NCI-H524 treated with DMSO at 0.1 percent for 48 hours (cell line): ENCODE measurements around the gene KRTAP20-3.

Experiments
- DNase-seq: peaks from one replicate; lab custom pipeline; 2025; lab: John Stamatoyannopoulos, UW

The KRTAP20-3 gene

DNA sequence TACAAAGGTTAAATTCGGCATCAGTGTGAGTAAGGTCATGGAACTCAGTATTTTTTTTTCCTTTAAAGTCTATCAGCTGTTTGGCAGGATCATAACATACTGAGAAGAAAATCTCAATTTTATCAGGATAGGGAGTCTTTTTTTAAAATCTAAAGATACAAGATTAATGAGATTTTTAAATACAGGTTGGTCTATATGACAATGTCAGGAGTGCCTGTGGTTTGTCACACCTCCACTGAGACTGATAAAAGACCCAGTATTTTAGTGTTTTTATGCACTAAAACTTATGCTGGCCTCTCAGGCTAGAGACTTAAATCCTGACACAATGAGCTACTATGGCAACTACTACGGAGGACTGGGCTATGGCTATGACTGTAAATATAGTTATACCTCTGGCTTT is at the start of gene KRTAP20-3:
KRTAP20-3 (plus strand) TSS at position 301 of the 400 bp plus-strand sequence.
- DNase-seq = no peak

DNA sequence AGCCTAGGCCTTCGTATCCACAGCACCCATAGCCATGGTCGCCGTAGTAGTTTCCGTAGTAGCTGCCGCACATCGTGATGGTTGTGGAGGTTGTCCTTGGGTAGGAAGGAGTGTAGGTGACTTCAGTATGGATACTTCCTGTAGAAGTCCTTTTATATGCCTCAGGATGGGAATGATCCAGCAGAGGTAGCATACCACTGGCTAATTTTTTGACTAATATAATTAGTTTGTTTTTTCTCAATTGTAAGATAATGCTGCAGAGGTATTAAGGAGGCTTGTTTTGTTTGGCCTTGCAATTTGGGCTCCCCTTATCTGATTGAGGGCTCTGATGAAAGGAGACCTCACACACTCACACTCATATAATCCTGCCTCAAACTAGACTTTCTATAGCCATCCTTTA is 43.9 kb upstream of the KRTAP20-3 start, which contains the start of gene KRTAP6-2:
KRTAP6-2 (minus strand) TSS at position 101 of the 400 bp plus-strand sequence; CDS start at position 73, 28 bp downstream.
- DNase-seq = no peak

GRCh38 chr21:30600787-30601186 is 41.9 kb upstream of the KRTAP20-3 start, which contains the start of gene KRTAP22-1:
KRTAP22-1 (plus strand) TSS chr21:30601087.
- DNase-seq = no peak

DNA sequence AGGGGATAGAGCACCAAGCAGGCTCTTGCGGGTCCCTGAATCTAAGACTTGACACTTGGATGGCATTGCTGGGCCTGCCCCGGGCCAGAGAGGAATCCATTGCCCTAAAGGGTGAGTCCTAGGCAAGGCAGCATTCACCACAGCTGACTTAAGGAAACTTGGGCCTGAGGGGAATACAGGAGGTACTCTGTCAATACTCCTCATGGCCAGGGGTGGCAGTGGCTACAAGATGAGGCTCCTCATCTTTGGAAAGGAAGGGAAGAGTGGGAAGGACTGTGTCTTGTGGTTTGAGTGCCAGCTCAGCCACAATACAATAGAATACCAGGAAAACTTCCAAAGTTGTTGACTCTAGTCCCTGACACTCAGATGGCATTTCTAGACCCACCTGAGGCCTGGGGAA is 36.7 kb upstream of the KRTAP20-3 start:
- no peak for DNase-seq

DNA sequence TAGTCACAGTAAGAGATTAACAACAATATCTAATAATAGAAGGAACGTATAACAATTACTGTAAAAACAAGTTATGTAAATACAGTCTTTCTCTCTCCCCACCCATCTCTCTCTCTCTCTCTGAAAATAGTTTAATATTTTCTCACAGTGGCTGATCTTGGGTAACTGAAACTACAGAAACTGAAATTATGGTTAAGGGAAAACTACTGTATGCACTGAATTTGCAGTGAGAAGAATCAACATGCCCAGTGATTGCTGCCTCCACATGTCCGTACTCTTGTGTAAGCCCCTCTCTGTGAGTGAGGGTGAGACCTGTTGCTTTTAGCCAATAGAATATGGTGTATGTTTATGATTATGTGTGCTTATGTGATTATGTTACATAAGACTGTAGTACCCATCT is 30.5 kb upstream of the KRTAP20-3 start:
- no peak for DNase-seq

GRCh38 chr21:30613836-30614235 is 28.8 kb upstream of the KRTAP20-3 start, which contains the start of gene KRTAP6-1:
KRTAP6-1 (minus strand) TSS chr21:30613930; CDS start chr21:30613904, 26 bp downstream.
- no peak for DNase-seq

DNA sequence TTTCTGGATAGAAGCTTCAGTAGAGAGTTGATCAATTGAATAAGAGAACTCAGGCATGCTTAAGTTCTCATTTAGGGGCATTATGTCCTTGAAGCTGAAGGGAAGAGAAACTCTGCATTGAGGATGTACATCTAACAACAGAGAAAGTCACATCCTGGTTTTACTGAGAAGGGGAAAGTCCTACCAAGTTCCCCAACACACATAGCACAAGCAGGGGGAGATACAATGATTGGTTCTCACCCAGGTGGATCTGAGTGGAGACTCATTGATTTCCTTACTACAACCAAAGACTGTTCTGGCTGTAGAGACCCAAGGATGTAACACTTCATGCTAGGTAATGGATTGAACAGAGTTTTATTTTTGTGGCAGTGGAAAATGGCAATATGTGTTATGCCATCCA is 27.5 kb upstream of the KRTAP20-3 start:
- DNase-seq = no peak

- no peak for DNase-seq
These were observed 26.5 kb upstream of the KRTAP20-3 start, which contains the start of gene KRTAP20-1 for GRCh38 chr21:30616125-30616524. KRTAP20-1 (plus strand) TSS chr21:30616425; CDS start chr21:30616455, 30 bp downstream.

DNA sequence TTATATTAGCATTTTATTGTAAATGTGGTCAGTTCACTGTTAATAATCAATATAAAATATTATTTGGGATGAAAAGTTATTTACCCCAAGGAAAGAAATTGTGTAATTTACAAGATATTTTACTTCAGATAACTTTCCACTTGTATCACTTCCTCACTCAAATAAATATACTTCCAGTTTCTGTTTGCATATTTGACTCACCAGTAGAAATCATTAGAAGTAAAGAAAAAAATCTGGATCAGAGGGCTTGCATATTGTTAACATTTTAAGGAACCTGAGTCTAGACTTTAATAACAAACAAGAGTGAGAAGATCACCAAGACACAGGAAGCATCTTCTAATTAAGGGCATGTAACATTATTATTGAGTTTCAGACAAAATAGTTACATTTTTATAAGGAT is 22.6 kb upstream of the KRTAP20-3 start:
- no peak for DNase-seq

- DNase-seq = no peak
These were observed 22.1 kb upstream of the KRTAP20-3 start, which contains the start of gene KRTAP20-4 for GRCh38 chr21:30620522-30620921. KRTAP20-4 (plus strand) TSS chr21:30620627.

GRCh38 chr21:30623362-30623761 is 19.3 kb upstream of the KRTAP20-3 start:
- no peak for DNase-seq

DNA sequence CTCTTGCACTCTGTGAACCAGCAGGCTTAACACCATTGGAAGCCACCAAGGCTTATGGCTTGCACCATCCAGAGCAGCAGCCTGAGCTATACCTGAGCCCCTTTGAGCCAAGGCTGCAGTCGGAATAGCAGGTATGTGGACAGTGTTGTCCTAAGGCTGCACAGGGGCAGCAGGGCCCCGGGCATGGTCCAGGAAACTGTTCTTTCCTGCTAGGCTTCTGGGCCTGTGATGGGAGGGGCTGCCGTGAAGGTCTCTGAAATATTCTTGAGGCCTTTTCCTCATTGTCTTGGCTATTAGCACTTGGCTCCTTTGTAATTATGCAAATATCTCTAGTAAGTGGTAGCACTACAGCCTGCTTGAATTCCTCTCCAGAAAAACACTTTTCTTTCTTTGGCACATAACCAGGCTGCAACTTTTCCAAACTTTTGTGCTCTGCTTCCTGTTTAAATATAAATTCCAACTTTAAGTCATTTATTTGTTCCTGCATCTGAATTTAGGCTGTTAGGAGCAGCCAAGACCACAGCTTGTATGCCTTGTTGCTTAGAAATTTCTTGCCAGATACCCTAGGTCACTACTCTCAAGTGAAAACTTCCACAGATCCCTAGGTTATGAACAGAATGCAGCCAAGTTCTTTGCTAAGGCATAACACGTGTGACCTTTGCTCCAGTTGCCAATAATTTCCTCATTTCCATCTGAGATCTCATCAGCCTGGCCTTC is 17.1 kb upstream of the KRTAP20-3 start:
- no peak for DNase-seq

DNA sequence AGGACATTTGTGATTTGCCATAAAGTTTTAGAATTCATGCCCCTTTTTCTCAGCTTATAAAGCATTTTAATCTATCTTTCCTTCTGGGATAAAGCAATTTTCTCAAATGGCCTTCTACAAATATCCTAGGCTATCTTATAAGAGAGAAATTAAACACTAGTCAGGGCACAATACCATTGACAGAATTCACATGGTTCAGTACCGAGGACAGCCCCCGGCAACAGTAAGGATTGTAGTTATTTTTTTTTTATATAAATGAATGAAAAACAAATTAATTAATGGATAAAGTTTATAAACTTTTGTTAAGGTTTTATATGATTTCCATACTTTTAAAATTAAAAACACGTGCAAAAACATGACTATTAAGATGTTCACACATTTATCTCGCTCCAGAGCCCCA is 14.6 kb upstream of the KRTAP20-3 start:
- no peak for DNase-seq

GRCh38 chr21:30629200-30629599 is 13.5 kb upstream of the KRTAP20-3 start:
- no peak for DNase-seq

GRCh38 chr21:30634906-30635305 is 7.8 kb upstream of the KRTAP20-3 start, which contains the start of gene KRTAP20-2:
KRTAP20-2 (plus strand) TSS chr21:30635206; CDS start chr21:30635264, 58 bp downstream.
- no peak for DNase-seq

GRCh38 chr21:30638686-30639085 is 4.0 kb upstream of the KRTAP20-3 start:
- DNase-seq = no peak

DNA sequence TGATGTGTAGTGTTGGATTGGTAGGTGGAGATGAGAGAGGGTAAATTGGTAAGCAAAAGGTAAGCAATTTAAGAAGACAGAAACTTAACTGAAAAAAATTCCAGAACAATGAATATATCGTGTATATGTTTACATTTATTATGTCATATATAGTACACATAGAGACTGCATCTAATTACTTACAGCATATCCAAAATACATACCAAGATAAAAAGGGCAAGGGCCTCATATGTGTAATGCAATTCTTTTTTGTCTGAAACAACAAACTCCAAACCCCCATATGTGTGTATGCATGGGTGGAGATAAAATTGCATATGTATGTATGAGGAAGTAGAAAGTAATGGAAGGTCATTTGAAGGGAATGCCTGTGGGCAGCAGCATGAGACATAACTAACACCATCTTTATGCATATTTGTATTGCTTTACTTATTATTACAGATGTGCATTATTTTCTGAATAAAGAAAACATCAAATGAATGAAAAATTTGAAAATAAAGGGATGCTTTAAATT is 4.3 kb downstream of the KRTAP20-3 start:
- DNase-seq = no peak

- no peak for DNase-seq
These were observed 10.2 kb downstream of the KRTAP20-3 start for GRCh38 chr21:30652891-30653290.

DNA sequence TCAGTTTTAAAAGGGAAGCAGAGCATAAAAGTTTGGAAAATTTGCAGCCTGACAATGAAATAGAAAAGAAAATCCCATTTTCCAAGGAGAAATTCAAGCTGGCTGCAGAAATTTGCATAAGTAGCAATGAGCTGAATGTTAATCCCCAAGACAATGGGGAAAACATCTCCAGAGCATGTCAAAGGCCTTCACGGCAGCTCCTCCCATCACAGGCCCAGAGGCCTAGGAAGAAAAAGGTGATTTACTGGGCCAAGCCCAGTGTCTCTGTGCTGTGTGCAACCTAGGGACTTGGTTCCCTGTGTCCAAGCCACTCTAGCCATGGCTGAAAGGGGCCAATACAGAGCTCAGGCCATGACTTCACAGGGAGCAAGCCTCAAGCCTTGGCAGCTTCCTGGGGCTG is 26.1 kb downstream of the KRTAP20-3 start:
- DNase-seq = no peak

DNA sequence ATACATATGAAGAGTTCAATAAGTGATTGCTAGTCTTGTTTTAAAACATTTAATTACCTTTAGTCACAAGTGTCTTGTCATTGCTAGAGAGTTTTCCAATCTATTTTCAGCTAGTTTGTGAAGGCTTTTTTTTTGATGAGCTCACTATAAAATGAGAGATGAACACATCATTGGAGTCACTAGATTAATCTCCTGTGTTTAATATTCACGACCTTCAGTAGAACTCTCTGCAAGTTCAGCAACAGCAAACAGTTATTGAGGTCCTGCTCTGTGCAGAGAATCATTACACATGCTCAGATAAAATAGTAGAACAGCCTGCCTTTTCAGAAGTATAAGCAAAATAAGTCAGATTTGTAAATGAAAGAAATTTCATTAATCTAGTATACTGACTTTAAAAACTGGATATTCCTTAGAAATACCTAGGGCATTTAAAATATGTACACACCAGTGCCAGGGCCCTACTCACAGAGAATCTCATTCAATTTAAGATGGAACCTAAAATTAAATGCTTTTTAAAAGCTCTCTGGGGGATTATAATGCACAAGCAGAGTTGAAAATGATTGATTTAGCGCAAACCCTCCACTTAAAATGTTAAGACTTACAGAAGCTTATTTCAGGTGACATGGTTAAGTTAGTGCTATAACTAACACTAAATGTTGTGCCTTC is 30.5 kb downstream of the KRTAP20-3 start:
- DNase-seq = no peak

- no peak for DNase-seq
These were observed 31.6 kb downstream of the KRTAP20-3 start for GRCh38 chr21:30674312-30674711.

DNA sequence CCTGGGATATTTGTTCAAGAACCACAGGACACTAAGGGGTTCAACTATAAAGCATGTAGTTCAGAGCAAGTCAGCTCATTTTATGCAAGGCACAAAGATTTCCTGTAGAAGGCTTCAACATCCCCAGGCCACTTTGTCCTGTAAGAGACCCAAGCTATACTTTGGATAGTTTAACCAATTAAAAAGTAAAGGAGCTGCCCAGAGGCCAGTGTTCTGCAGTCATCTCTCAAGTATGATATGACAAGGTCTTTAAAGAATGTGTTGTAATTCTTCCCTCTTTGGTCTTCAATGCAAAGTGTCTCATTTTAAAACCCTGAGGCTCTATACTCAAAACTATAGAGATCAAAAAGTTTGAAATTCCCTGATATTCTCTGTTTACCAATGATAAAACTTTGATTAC is 34.1 kb downstream of the KRTAP20-3 start:
- no peak for DNase-seq

DNA sequence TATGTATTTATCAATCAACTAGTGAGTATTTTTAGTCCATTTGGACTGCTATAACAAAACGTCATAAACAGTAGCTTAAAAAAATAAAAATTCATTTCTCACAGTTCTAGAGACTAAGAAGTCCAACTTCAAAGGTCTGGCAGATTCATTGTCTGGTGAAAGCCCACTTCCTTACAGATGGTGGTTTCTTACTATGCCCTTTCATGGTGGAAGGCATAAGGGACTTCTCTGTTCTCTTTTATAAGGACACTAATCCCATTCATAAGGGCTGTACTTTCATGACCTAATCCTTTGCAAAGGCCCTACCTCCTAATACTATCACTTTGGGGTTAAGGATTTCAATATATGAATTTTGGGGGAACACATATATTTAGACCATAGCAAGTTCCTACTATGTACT is 37.9 kb downstream of the KRTAP20-3 start:
- no peak for DNase-seq
